Osteocyte (in vitro differentiated cells): ENCODE data around the gene PPP1R1C. TPM values are rescaled to one million over a fixed set of nuclear protein-coding genes. Genes with fewer than 3 reads are reported as not detected.

ENCODE experiments used
- DNase-seq: peaks from one replicate; pipeline ENCODE4 v3.0.0; 2021; ENCODE audit warnings: mixed read lengths; ENCODE audit not compliant: unreplicated experiment; ENCODE audit errors: extremely low spot score
- H3K27ac Mint-ChIP-seq: one replicate; pipeline ENCODE4 v1.8.0; 2021; ENCODE audit warnings: mild to moderate bottlenecking, mixed read lengths; ENCODE audit not compliant: unreplicated experiment
- H3K27me3 Mint-ChIP-seq: one replicate; pipeline ENCODE4 v1.8.0; 2021; ENCODE audit warnings: mixed read lengths; ENCODE audit not compliant: unreplicated experiment
- H3K36me3 Mint-ChIP-seq: one replicate; pipeline ENCODE4 v1.8.0; 2021; ENCODE audit warnings: mixed read lengths; ENCODE audit not compliant: unreplicated experiment
- H3K4me1 Mint-ChIP-seq: one replicate; pipeline ENCODE4 v1.8.0; 2021; ENCODE audit warnings: mixed read lengths; ENCODE audit not compliant: unreplicated experiment
- H3K4me3 Mint-ChIP-seq: one replicate; pipeline ENCODE4 v1.8.0; 2021; ENCODE audit warnings: mild to moderate bottlenecking, moderate library complexity, mixed read lengths; ENCODE audit not compliant: unreplicated experiment
- H3K9me3 Mint-ChIP-seq: one replicate; pipeline ENCODE4 v1.8.0; 2021; ENCODE audit warnings: mixed read lengths; ENCODE audit not compliant: unreplicated experiment
- CTCF ChIP-seq: fragments of 200-600 bp; sonication (generic); IDR thresholded peaks from 2 replicates; pipeline ENCODE4 v1.5.0; 2021; ENCODE audit warnings: antibody characterized with exemption, mild to moderate bottlenecking, moderate library complexity
- total RNA-seq: library from RNA; stranded (reverse); gene quantifications from 2 replicates; pipeline ENCODE4 v1.2.1, GENCODE V29; 2021

The PPP1R1C gene
- total RNA-seq, 1 donor from 2014 or later = 1.6 TPM

DNA sequence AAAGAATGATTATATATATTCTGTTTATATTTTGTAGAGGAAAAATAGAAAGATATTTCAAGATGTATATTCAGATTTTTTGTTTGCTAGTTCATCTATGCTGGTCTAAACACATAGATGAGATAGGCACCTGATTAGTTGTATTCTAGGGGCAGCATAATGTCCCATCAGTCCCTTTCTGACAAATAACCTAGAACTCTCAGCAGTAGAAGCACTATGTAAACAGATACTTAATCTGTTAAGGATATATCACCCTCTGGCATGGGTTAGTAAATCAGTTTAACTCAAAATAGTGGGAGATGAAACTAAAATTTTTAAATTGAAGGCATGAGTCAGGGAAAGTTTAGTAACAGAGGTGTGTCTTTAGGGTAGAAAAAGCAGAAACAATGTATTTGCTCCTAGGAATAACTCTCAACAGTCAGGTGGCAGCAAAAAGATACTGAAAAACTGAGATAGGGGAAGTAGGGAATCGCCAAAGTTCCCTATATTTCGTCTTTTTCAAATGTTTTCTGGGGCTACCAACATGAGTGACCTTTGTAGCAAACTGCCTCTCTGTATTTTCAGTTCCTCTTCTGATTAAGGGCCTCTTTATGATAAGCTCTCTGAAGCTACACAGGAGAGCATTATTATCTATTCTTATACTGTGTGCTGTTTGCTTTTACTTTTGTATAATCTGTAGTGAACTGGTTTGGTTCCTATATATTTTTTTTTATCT lies 5.7 kb downstream of the PPP1R1C start:
- DNase-seq = no peak
- no peak overlapping the region for H3K4me3 Mint-ChIP-seq
- H3K27ac Mint-ChIP-seq = no peak overlapping the region
- no peaks in the 10 kb centered on the region for H3K4me1 Mint-ChIP-seq
- H3K9me3 Mint-ChIP-seq = no peaks in the 10 kb centered on the region
- no peaks in the 10 kb centered on the region for H3K27me3 Mint-ChIP-seq
- TF ChIP-seq CTCF = no peak
- H3K36me3 Mint-ChIP-seq = no peaks in the 10 kb centered on the region

DNA sequence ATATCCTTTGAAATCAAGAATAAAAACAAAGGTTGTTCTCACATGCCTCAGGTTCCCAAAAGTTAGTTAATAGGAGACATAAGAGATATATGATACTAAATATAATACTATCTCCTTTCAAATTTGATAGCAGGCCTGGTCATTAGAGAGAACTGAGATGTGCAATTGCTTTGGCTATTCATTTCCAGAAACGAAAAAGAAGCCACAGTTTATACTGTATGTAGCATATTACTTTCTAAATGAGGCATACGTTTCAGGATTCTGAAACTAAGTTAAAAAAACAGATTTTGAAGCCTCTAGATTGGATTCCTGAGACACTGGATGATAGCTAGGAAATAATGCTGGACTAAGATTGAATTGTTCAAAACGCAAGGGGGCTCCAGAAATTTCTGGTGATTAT lies 7.1 kb downstream of the PPP1R1C start:
- H3K27me3 Mint-ChIP-seq = no peaks in the 10 kb centered on the region

DNA sequence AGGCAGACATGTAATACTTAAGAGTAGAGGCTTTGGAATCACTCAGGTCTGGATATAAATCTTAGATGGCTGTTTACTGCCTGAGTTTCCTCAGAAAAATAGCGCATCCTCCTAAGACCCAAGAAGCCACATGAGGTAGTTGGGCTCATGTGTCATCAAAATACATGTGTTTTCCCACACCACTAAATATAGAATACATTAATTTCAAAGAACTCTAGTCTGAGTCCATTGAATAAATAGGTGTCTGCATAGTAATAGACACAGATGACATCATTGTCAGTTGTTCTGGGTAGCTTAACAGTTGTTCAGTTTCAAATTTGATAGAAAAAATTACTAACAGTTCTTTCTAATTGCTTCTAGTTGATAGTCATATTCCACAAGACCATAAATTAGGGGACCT lies 9.6 kb downstream of the PPP1R1C start:
- H3K36me3 Mint-ChIP-seq = no peaks in the 10 kb centered on the region
- no peak for TF ChIP-seq CTCF
- no peak overlapping the region for H3K27ac Mint-ChIP-seq
- no peaks in the 10 kb centered on the region for H3K27me3 Mint-ChIP-seq
- no peaks in the 10 kb centered on the region for H3K9me3 Mint-ChIP-seq
- H3K4me3 Mint-ChIP-seq = no peak overlapping the region
- DNase-seq = no peak
- no peaks in the 10 kb centered on the region for H3K4me1 Mint-ChIP-seq

More for the DNA sequence above, 7.1 kb downstream of the PPP1R1C start:
- DNase-seq = no peak
- no peak overlapping the region for H3K4me3 Mint-ChIP-seq
- H3K36me3 Mint-ChIP-seq = no peaks in the 10 kb centered on the region
- no peaks in the 10 kb centered on the region for H3K9me3 Mint-ChIP-seq
- H3K27ac Mint-ChIP-seq = no peak overlapping the region
- no peak for TF ChIP-seq CTCF
- no peaks in the 10 kb centered on the region for H3K4me1 Mint-ChIP-seq

DNA sequence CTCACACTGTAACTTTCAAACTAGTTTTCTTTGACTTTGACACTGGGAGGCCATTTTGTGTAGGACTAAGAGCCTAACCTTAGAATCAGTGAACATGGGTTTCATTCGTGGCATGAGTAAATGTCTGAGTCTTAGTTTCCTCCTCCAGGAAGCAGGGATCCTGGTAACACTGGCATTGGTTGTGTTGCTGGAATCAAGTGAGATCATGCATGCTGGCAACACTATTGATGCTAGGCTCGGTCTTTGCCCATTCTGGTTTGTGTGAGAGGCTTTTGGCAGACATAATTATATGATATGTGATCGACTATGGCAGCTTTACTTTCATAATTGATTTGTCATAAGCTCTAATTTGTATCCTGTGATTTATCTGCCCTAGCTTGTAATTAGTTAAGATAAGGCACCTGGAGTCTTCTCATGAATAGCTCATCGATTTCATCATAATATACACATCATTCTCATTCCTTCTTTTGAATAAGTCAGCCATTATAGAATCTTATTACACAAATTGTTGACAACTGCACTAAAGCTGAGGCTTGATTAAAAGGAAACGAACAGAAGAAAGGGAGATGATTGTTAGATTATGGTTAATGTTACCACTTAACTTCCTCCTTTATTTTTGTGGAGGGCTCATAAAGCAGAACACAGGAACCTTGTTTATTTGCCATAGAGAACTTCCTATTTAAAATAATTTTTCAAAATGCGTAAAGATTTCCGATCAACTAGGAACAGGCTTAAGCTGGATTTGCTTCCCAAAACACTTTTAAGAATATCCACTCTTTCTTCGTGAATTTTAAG lies 12.6 kb downstream of the PPP1R1C start:
- Mint-ChIP-seq H3K4me3 (no peak overlapping the region), H3K27ac (no peak overlapping the region), H3K36me3 (no peaks in the 10 kb centered on the region), H3K4me1 (no peaks in the 10 kb centered on the region), H3K9me3 (no peaks in the 10 kb centered on the region), H3K27me3 (no peaks in the 10 kb centered on the region)
- DNase-seq = no peak
- TF ChIP-seq CTCF = no peak
